ENCODE measurements around the gene SURF1.

DNA sequence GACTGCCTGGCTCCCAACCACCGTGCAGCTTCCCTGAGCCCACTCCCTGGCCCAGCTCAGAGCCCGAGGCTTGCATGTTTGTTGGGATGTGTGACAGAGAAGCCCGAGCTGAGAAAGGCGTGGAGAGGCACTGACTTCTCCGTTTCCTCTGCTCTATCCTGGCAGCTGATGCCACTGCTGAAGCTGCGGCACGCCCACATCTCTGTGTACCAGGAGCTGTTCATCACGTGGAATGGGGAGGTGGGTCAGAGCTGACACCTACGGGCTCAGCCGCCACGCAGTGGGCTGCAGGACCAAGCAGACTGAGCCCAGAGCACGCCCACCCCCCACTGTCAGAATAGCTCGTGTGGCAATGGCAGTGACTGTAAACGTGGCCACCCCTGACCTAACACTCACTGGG lies 29.2 kb upstream of the SURF1 start:
- TF ChIP-seq, protein P1, sequence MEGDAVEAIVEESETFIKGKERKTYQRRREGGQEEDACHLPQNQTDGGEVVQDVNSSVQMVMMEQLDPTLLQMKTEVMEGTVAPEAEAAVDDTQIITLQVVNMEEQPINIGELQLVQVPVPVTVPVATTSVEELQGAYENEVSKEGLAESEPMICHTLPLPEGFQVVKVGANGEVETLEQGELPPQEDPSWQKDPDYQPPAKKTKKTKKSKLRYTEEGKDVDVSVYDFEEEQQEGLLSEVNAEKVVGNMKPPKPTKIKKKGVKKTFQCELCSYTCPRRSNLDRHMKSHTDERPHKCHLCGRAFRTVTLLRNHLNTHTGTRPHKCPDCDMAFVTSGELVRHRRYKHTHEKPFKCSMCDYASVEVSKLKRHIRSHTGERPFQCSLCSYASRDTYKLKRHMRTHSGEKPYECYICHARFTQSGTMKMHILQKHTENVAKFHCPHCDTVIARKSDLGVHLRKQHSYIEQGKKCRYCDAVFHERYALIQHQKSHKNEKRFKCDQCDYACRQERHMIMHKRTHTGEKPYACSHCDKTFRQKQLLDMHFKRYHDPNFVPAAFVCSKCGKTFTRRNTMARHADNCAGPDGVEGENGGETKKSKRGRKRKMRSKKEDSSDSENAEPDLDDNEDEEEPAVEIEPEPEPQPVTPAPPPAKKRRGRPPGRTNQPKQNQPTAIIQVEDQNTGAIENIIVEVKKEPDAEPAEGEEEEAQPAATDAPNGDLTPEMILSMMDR (IDR thresholded peaks at IDR 0.05), result no peak
- no peak for TF ChIP-seq POLR2A (IDR thresholded peaks at IDR 0.05)
